ENCODE results near the gene EPHA7.
A peak's percentile ranks its signal among the peaks of the same experiment; 100 is the strongest.

Gene EPHA7

DNA sequence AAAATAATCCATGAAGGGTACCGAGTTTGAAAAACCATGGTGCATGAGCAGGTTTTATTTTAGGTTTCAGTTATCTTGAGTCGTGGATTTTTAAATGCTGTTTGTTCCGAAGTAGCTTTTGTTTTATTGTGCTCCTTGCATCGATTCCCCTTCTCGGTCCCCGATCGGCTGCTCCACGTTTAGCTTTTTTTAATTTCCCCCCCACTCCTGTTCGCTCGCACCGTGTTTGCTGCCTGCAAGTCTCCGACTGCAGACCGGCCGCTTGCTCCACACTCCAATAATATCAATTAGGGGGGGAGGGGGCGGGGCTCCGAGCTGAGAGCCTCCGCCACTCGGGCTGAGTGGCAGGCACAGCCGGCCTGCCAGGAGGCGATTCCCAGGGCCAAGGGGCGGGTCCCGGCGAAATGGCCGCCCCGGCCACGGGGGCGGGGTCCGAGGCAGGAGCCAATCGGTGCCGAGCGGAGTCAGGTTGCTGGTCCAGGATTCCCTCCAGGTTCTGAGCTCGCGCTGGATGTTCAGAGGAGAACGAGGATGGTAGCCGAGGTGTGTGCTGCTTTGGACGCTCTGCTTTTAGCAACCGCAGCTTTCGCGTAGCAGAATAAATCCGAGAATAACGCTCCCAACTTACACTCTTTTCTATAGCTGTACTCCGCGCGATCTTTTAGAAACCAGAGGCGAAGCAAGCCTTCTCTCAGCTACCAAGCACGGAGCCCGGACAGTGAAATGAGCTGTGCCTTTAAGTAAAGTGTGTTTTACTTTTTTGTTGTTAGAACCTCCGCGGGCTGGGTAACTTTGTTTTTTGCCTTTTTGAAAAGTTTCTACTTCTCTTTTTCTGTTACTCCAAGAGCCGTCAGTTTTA lies at the start of gene EPHA7:
Gene EPHA7 (minus strand): TSS at position 256 of the 859 bp plus-strand sequence. CDS start 218 bp downstream, at position 38.
- peak; percentile 94 to 97 for DNase-seq

DNA sequence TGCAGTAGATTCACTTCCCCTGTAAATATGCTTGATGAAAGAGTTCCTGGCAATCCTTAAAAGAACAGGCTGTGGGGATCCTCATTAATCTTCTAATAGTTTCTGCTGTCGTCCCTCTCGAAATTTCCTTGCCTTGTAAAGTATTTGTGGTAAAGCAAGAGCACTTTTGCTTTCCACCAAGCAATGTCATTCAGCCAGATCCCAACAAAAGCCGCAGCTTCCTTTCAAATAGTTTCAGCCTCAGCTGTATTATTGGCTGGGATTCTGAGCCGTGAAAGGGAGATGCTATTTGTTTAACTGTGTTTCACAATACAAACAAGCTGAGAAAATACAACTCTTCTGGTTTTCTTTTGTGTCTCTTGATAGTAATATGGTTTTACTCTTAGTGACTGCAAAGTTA lies 48.9 kb upstream of the EPHA7 start:
- no peak for DNase-seq

- DNase-seq = no peak
Measured at GRCh38 chr6:93454533-93454932, 35.2 kb upstream of the EPHA7 start.

GRCh38 chr6:93453956-93454355 lies 34.6 kb upstream of the EPHA7 start:
- DNase-seq = no peak

DNA sequence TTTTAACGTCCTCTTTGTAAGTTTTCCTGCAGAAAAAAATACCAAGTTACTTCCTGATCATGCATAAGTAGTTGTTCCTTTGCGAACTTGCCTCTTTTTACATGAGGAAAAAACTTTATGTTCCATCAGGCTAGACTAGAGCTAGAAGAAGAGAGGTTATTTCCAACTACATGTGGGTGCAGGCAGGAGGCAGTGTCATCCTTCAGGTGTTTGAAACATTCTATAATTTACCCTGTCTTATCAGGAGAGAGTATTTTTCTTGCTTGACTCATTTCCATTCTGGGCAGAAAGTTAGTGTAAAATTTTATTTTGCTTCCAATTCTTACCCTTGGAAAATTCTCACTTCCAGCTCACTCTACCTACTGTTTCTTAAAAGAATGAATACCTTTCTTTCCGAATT lies 28.5 kb upstream of the EPHA7 start:
- DNase-seq = no peak

- DNase-seq = no peak
Measured at GRCh38 chr6:93437491-93437890, 18.1 kb upstream of the EPHA7 start.

- DNase-seq = peak in 1 of 2 experiments; percentile 37
Measured at GRCh38 chr6:93433592-93433991, 14.2 kb upstream of the EPHA7 start.

DNA sequence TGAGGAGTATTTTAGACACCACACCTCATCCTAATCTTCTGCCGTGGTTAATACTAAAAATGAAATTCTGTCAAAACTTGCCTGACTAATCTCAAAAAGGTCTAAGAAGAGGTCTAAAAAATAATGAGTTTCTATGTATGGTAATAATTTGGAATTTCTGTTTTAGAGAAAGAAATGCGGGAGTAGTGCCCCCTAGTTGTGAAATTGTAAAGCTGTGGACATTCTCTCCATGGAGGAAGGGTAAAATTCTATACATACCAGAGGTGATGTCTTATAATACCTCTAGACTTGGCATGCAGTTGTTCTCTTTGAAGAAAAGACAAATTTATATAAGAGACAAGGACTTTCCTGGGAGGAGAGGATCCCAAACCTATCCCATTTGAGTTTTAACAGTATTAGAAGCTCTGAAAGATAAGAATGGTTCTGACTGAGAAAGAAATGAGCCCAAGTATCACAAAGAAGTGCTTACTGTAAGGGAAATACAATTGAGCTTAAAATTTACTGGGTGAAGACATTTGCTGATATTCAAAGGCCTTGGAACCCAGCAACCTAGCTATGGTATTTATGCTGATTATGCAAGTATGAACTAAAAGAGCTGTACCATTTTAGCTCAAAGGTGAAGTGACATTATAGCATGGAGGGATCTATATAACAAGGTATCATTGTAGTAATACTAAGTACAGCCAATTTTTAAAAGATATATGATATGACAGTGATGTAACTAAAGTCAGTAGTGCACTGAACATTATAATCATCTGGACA lies 5.1 kb upstream of the EPHA7 start:
- no peak for DNase-seq

GRCh38 chr6:93423542-93423941 lies 4.2 kb upstream of the EPHA7 start:
- peak; percentile 58 to 78 for DNase-seq

DNA sequence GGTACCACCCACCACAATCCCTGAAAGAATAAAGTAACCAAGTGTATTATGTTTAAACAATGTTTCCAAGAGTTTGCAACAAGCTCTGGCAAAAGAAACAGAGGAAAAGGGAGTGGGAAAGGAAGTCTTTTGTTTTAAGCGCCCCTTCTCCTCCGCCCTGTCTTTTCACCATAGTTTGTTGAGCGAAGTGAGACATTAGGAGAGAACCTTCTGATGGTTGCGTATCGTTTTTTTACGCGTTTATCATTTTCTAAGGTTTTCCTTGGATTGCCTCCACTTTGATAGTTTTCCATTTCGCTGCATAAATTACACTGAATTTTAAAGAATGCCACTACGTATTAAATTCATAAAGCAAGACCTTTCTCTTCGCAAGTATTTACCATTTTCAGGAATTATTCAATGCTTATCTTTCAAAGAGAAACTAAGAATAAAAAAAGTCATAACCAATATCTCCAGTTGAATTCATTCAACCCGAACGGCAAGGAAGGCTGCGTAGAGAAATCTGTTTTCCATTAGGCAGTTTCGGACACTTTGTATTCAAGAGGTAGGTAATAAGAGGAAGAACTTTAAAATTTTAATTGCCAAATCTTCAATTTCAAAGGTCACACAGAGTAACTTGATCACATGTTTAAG lies 920 bp upstream of the EPHA7 start:
- no peak for DNase-seq

- DNase-seq = peak in 1 of 2 experiments; percentile 67
Measured at GRCh38 chr6:93418408-93419303, 703 bp downstream of the EPHA7 start.

- no peak for DNase-seq
Measured at GRCh38 chr6:93418033-93418407, 1.3 kb downstream of the EPHA7 start.

GRCh38 chr6:93417421-93418013 lies 1.8 kb downstream of the EPHA7 start:
- peak in 1 of 2 experiments; percentile 35 for DNase-seq

DNA sequence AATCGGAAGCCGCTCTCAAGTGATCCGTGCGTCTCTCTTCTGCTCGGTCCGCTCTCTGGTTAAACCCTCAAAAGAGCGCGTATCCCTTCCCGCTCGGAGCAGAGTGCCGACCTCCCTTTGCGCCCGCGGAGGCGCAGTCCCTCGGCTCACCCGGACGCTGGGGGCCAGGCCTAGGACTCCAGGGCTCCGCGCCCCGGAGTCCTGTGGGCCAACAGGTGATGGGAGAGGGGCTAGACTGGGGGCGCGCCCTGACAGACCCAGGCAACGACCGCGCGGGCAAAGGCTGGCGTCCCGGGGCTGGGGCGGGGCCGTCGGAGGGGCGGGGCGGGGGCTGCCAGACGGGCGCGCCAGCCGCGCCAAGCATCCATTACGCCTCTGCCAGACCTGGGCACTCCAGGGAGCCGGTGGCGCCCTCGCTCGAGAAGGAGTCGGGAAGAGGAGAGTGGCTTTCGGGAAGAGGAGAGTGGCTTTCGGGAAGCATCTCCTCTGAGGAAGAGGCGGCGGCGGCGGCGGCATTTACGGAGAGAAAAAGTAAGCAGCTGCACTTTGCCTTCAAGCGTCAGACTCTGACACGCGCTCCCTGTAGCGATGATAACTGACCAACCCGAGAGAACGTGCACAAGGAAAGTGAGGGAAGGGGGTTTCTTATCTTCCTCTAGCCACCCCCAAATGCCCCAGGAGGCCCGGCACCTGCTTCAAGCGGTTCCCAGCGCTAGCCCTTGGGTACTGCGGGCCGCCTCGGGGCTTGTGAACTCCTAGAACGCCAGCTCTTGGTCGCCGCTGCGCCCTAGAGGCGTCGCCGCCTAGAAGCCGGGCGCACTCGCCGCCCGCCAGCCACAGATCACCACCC lies 2.6 kb downstream of the EPHA7 start:
- peak; percentile 54 to 79 for DNase-seq

DNA sequence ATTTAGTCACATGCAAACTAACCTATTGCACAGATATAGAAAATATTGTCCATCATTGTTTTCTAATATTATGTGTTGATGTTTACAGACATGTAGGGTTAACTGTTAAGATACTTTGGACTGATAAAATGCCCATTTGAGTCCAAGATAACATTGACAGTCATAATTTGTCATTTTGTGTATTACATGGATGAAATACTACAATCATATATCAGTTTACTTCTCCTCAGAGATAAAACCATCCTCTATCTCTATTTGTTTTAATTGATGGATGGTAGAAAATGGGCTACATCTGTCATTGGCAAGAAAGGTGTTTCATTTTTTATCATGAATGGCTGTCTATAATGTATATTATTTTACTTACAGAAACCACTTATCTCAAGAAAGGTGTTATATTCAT lies 6.2 kb downstream of the EPHA7 start:
- no peak for DNase-seq

GRCh38 chr6:93412452-93412851 lies 6.9 kb downstream of the EPHA7 start:
- DNase-seq = peak in 1 of 2 experiments; percentile 51

- peak; percentile 15 to 87 for DNase-seq
Measured at GRCh38 chr6:93407186-93407585, 12.2 kb downstream of the EPHA7 start.

DNA sequence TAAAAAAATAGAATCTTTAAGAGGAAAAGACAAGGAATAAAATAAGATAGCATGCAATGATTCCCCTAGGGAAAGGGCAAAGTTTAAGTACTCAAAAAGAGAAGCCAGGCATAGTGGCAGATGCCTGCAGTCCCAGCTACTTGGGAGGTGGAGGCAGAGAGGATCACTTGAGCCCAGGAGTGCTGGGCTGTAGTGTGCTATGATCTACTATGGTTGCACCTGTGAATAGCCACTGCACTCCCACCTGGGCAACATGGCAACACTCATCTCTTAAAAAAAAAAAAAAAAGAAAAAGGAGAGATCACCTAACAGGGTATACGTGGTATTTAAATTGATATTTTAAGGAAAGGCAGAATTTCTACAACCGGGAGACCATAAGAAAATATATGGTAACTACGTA lies 16.0 kb downstream of the EPHA7 start:
- DNase-seq = no peak

DNA sequence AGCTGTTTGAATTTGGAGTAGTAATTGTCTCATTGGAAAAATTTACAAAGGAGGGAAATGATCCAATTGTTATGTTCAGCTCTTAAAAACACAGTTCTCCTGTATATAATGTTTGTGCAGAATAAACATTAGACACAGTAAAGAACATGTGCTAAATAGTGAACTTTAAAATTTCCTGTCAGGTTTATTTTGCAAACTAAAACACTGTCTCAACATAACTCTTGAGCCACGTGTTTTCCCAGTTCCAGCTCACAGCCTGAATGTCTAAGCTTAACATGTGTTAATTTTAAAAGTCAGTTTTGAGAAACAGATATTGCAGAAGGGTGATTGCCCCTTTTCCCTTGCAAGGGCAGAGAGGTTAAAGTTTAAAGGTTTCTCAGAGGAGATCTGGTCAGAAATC lies 20.6 kb downstream of the EPHA7 start:
- no peak for DNase-seq

- no peak for DNase-seq
Measured at GRCh38 chr6:93394471-93394870, 24.9 kb downstream of the EPHA7 start.

DNA sequence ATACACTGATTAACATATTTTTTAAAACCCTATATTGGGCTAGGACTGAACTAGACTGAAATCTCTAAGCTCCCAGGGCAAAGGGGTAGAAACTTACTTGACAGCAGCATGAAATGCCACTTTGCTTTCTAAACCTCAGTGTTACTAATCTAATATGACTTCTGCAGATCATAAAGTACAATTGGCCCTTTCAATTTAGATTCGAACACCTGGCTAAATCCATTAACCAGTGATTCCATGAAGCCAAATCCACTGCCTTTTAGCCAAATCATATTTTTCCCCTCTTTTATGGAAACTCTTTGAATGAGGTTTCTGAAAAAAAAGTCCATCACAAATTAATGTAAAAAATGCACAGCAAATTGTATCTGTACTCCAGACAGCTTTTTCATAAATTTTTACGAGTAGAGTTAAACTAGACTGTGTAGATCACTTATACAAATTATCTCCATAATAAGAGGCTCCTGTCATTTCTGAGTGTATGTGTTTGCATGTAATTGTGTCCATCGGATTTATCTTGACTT lies 25.7 kb downstream of the EPHA7 start:
- DNase-seq = no peak

All from NCI-H446 (cell line).